HG03139 (cell line): ENCODE results near the gene PSMB8.
A peak's percentile ranks its signal among the peaks of the same experiment; 100 is the strongest.
"Not testable (repeated sequence)": the region's sequence is repeated elsewhere in the genome, so short reads cannot be mapped to it uniquely, and the experiment has no call there.

Experiments
- ATAC-seq: cut with Tn5 transposase; IDR thresholded peaks from one replicate; pipeline ENCODE4 v1.9.1; 2021; ENCODE audit not compliant: unreplicated experiment

Gene PSMB8

DNA sequence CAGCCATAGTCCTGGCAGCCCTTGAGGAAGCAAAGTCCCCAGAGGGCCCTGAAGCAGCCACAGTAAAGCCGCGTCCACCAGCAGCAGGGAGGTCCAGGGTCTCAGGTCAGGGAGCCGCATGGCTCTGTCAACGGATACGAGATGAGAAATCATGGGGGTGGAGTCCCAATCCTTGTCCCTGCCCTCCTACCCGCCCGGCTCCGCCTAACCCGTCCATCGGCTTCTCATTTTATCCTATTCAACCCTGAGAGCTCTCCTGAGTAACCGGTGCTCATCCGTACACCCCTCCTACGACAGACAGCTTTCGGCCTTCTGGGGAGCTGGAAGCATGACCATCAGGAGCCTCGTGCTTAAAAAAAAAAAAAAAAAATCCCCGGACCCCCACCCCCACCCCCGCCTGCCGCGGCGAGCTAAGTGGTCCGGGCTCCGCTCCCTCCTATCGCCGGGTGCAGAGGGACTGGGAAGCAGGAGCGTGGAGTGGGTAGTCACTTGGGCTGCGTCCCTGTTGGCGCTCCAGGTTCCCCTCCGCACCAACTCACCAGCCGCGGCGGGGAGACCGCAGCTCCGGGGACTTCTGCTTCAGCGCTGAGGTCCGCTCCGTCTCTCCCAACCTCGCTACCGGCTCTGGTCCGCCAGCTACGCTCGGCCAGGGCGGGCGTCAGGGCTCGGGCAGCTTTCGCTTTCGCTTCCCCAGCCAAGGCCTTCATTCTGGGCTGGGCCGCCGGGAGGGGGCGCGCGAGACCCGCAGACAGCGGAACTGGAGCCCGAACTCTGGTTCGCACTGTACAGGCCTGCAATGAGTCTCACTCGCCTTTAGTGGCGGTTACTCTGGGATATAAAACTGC lies 5.5 kb downstream of the PSMB8 start, which contains the start of gene TAP2:
TAP2 (minus strand) TSS at position 626 of the 845 bp plus-strand sequence; CDS start at position 120, 506 bp downstream.
- peak; percentile 57 for ATAC-seq

DNA sequence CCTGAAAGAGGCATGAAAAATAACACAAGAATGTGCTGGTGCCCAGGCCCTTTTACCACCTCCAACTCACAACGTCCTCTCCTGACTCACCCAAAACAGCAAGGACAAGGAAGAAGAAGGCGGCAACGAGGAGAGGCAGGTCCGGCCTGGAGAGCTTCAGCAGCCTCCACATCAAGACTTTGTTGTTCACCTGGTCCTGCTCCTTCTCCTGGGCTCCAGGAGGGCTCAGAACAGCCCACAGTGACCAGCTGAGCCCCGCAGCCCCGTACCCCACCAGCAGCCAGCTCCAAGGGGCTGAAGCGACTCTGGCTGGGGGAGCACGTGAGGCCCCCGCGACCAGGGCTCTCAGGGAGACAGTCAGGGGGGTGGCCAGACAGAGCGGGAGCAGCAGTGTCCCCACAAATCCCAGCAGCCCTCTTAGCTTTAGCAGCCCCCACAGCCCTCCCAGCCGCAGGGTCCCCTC lies 6.2 kb downstream of the PSMB8 start:
- ATAC-seq = no peak

DNA sequence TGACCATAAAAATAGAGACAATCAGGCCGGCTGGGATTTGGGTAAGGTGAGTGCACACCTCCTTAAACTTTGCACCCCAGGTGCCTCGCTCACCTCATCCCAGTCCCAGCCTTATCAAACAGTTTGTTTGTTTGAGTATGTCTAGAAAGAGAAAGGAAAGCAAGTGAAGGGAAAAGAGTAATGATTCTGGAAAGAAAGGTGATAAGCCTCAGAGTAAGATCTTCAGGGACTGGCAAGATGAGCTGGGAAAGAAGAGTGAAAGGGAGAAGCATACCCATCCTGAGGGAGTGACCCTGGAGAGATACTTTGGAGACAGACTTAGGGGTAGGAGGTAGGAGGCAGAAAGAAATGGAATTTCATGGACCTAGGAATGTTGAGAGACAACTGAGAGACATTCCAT lies 7.0 kb downstream of the PSMB8 start:
- no peak for ATAC-seq

DNA sequence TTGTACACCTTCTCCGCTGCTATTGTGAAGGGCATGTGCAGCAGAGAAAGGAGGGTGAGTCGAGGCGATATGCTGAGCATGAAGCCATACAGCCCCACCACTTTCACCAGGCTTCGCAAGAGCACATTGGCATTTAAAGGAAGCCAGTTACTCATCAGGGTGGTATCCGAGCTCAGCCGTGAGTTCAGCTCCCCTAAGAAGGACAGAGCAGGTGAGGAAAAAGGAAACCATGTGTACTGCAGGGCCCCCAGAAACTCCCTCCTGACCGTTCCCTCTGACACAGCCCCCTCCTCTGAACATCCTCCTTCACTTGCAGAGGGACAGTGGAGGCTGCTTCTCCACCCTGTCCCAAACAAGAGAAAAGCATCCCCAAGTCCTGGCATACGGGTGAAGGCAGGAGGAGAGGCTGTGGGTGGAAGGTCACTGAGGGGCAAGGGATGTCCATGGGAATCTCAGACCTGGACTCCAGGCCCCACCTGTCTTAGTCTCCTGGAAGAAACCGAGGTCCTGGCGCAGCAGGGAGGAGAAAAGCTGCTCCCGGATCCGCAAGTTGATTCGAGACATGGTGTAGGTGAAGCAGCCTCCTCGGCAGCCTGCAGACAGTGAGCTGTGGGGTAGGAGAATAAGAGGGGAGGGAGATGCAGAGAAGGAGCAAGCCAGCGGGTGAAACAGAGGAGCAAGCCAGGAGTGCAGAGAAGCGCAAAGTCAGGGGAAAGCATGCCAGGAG lies 8.5 kb downstream of the PSMB8 start:
- ATAC-seq = no peak

DNA sequence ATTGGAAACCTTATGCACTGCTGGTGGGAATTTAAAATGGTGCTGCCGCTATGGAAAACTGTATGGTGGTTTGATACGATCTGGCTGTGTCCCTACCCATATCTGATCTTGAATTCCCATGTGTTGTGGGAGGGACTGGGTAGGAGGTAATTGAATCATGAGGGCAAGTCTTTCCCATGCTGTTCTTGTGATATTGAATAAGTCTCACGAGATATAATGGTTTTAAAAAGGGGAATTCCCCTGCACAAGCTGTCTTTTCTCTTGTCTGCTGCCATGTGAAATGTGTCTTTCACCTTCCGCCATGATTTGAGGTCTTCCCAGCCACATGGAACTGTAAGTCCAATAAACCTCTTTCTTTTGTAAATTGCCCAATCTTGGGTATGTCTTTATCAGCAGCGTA lies 10.2 kb downstream of the PSMB8 start:
- no peak for ATAC-seq

DNA sequence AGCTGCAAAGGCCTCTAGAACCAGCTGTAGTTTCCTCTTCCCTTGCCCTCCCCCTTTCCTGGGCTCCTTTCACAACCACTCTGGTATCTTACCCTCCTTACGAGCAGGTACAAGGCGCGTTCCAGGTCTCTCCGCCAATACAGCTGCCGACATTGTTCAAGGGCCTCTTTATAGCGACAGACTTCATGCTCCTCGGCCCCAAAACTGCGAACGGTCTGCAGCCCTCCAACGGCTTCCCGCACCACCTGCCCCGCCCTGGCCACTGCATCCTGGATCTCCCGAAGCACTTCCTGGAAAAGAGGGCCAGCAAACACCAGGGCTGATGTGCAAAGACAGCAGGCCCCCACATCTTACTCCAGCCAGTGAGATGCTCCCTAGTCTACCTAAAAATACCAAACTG lies 11.3 kb downstream of the PSMB8 start:
- ATAC-seq = no peak

DNA sequence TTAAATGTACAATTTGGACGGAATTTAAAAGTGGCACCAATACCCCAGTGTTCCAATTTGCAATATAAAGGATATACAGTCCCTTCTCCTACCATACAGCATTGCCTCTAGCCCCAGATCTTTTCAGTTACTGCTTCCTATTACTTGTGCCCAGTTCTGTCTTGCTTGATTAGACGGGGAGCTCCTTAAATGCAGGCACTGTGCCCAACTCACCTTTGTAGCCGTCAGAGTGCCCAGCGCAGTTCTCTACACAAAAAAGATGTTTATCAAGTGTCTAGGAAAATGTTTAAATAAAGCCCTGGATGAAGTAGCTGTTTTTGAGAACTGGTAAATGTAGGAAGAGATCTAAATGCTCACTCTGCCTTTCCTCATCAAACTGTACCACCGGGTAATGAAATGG lies 12.9 kb downstream of the PSMB8 start:
- ATAC-seq = no peak

DNA sequence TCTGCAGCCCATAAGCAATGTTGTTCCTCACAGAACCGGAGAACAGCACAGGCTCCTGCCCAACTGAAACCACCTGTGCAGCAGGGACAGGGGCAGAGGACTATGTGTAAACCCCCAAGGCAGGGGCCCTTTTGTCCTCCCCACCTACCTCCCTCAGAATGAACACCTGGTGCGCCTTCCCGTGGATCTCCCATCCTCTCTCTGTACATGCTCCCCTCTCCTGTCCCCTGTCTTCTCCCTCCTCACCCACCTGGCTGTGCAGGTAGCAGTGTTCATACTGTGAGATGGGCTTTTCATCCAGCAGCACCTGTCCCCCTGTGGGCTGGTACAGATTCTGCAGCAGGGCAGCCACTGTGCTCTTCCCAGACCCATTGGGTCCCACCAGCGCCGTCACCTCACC lies 13.8 kb downstream of the PSMB8 start:
- ATAC-seq = no peak

DNA sequence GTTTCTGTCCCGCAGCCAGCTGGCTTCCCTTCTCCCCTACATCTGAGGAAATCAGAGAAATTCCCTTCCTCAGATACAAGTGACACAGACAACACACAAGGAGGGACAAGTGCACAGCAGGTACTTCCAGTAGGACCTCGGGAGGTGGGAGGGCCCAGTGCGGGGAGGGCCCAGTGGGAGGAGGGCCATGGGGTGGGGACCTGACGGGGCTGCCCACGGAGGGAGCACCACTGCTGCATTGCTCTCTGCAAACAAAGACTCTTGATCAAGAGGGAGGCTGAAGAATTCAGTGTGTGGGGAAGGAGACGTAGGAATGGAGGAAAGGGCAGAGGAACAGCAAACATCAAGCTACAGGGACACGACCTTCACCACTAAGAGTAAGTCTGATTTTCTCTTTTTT lies 14.4 kb downstream of the PSMB8 start:
- no peak for ATAC-seq

DNA sequence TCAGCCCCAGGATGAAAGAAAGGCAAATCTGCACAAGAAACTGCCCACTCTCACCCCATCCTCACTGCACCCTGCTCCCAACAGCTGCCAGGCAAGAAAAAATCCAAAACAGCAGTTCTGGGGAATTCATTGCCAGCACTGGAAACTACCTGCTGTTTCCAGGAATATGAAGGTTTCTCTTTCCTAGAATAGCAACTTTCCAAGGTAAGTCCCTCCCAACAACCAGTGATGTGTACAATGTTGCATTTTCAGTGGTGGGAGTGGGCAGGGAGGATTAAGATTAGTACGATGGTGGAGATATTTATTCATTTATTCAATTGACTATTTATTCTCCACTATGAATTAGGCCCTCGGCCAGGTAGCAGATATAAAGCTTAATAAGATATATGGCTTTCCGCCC lies 16.8 kb downstream of the PSMB8 start:
- no peak for ATAC-seq

DNA sequence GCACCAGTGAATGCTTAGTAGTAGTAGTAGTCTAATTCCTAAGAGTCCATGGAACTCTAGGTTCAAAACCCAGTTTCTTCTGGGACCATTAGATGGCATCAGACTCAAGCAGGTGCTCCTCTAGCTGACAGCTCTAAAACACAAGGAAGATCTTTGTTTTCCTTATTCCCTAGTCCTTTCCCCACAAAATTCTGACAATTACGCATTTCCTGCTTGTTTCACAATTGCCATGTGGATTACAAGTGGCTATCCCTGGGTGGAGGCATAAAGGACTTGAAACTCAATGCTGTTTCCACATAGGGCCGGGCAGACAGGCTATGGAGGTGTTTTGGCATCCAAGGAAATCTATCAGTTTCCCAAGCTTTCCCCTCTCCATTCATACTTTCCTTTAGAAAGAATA lies 17.9 kb downstream of the PSMB8 start:
- ATAC-seq = no peak

DNA sequence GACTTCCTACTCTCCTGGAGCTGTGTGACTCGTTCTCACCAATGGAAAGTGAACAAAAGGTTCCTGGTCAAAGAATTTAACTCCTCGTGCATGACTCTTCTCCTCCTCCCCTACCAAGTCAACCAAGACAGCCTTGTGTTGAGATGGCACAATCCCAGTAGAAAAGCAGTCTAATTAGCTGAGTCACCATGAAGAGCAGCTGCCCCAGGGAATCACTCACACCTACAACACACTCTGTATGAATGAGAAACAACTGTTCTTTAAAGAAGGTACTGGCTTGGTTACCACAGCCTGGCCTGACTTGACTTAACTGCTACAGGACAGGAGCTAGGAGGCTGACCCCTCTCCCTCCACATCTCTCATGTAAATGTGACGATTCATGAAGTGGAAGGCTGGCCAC lies 24.1 kb downstream of the PSMB8 start:
- no peak for ATAC-seq

DNA sequence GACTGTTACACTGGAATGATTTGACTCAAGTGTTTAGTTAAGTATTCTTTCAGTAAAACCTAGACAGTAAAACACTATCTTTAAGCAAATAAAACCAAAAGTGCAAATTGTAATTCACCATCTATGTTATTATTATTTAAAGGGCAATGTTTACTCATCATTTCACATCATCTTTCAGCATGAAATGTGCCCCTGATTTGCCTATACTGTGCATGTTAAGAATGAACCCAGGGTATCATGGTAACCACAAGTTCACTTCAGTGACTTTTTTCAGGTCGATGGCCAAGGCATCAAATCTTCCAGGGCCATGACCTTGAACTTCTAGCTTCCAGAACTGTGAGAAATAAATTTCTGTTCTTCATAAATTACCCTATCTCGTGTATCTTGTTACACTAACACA lies 25.0 kb downstream of the PSMB8 start:
- ATAC-seq = no peak

DNA sequence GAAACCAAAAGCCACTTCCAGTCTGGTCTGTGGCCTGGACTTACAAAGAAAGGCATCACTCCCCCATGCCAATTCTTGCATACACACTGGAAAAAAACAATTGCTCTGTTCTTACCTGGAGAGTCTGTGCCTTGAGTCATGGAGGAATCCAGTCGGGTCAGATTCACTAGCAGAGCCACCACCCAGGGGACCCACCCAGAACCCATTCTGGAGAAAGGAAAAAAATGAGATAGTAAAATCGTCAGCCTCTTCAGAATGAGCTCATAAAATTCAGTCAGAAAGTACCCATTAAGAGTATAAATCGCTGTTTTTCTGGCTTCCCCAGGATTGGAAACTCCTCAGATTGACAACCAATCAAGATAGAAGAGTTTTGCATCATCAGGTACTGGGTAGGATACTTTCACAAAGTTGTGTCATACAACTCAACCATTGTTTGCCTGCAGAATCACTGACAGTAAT lies 27.1 kb downstream of the PSMB8 start, which contains the start of gene HLA-DOB:
HLA-DOB (minus strand) TSS at position 257 of the 459 bp plus-strand sequence; CDS start at position 206, 51 bp downstream.
- no peak for ATAC-seq

DNA sequence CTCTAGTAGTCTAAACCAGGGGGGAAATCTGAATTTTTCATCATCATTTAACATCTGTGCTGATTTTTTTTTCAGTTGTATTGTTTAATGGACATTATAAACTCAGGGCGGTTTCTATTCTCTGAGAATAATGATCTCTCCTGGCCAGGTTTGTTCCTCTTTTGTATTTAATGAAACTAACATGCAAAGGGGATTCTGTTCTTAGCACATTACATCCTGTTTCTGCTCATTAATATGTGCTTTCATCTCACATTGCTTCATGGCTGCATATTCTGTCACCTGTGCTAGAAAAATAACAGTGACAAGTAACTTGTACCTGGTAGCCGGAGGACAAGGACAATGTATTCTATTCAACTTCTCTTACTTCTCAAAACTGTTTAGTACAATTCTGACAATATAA lies 27.9 kb downstream of the PSMB8 start:
- ATAC-seq = no peak

DNA sequence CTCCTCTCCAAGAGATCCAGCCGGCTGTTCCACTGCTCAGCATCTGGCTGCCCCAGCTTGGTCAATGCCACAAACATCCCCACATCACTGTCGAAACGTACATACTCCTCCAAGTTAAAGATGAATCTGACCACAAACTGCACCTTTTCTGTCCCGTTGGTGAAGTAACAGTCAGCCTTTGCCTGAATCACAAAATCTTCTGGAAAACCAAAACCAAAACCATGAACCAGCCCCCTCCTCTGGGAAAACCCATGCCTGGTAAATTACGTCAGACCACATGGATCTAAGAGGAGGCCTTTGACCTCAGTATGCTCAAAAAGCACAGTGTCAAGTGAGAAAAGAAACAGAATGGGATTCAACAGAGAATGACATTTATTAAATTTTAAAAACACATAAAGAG lies 28.7 kb downstream of the PSMB8 start:
- no peak for ATAC-seq

DNA sequence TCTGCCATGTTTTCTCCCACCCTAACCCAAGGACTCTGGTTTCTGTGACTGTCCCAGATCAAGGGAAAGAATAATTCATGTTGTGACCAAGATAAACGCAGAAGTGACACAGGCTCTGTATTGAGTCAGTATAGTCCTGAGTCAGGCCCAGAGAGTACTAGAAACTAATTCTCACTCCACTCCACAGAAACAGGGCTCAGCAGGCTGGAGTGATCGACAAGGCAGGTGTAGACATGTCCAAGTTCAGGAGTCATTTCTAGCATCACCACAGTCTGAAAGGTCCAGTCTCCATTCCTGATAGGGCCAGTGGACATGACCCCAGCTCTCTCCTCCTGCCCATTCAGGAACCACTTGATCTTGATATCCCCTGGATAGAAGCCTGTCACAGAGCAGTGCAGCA lies 29.7 kb downstream of the PSMB8 start:
- ATAC-seq = no peak

DNA sequence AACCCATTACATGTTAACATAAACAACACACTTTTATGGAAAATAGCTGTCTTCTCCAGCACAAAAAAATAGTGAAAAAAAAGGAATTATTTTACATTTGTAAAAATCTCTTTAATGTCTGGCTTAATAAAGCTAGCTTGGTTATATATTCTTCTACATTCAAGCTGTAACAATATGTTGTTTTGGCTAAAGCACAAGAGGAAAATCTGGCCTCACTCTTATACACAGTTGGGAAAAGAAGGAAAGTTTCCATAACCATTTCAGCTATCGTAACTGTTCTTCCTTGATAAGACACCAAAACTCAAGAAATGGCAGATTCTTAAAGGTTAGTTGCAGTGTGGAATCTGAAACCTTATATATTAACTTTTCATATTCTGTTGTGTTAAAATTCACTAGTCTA lies 34.7 kb downstream of the PSMB8 start:
- no peak for ATAC-seq

DNA sequence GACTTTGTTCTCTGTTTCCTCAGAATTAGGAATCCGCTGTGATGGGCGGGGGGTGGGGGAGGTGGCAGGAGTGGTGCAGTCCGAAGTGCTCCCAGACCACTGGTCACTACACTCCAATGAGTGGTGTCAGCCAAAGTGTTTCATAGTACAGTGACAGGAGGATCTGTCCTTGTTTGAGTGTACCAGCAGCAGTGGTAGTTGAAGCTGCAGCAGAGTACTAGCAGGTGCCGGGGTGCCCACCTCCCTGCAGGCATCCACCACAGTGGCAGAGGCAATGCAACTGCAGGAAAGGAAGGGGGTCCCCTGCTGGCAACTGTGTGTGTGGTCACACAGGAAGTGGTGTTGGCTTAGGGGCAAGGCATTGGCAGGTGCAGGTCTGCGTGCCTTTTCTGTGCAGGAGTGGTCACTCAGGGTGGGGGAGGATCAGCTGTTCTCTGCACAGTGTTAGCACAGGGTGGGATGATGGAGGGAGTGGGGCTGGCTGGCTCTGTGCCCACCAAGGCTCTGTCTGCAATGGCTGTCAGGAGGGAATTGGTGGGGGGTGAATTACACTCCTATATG lies 36.7 kb downstream of the PSMB8 start:
- ATAC-seq = no peak

DNA sequence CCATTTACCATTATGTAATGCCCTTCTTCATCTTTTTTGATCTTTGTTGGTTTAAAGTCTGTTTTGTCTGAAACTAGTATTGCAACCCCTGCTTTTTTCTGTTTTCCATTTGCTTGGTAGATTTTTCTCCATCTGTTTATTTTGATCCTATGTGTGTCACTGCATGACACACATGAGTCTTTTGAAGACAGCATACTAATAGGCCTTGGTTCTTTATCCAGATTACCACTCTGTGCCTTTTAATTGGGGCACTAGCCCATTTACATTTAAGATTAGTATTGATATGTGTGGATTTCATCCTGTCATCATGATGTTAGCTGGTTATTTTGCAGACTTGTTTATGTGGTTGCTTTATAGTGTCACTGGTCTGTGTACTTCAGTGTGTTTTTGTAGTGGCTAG lies 38.4 kb downstream of the PSMB8 start:
- not testable (repeated sequence) for ATAC-seq

DNA sequence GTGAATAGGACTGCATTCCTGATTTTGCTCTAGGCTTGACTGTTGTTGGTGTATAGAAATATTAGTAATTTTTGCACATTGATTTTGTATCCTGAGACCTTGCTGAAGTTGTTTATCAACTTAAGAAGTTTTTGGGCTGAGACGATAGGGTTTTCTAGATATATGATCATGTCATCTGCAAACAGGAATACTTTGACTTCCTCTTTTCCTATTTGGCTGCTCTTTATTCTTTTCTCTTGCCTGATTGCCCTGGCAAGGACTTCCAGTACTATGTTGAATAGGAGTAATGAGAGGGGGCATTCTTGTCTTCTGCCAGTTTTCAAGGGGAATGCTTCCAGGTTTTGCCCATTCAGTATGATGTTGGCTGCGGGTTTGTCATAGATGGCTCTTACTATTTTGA lies 40.4 kb downstream of the PSMB8 start:
- no peak for ATAC-seq

DNA sequence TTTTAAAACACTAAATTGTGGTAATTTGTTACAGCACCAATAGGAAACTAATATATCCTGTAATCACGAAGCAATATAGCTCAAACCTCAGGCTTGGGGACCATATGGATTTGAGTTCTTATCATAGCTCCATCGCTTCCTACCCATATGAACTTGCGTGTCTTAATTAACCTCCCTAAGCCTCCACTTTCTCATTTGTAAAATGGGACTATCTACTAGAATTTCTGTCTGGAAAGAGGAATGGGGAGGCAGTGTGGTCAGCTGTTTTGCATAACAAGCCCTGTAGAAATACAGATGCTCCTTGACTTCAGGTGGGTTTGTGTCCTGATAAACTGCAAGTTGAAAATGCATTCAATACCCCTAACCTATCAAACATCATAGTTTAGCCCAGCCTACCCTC lies 44.1 kb downstream of the PSMB8 start:
- ATAC-seq = no peak
